Trophoblast cell (in vitro differentiated cells and primary cell): Measurements from ENCODE around the gene KISS1.

Experiments used
- DNase-seq, 2 donors: peaks; one replicate each; pipeline ENCODE4 v3.0.0-alpha.2; 2016
- H2AFZ ChIP-seq: 2 replicates; pipeline ENCODE4 v1.6.1; 2013; ENCODE audit warnings: low read length, moderate library complexity, mild to moderate bottlenecking; ENCODE audit not compliant: insufficient read depth, poor library complexity
- H2AK5ac ChIP-seq: 2 replicates; pipeline ENCODE4 v1.6.1; 2013; ENCODE audit warnings: mild to moderate bottlenecking, low read length
- H2BK120ac ChIP-seq: 2 replicates; pipeline ENCODE4 v1.6.1; 2013; ENCODE audit warnings: low read length, mild to moderate bottlenecking, moderate library complexity; ENCODE audit not compliant: insufficient read depth, poor library complexity
- H2BK12ac ChIP-seq: 2 replicates; pipeline ENCODE4 v1.6.1; 2013; ENCODE audit warnings: mild to moderate bottlenecking, low read length, moderate library complexity
- H2BK5ac ChIP-seq: 2 replicates; pipeline ENCODE4 v1.6.1; 2013; ENCODE audit warnings: low read length, low read depth, moderate library complexity, mild to moderate bottlenecking; ENCODE audit not compliant: poor library complexity
- H3K14ac ChIP-seq: 2 replicates; pipeline ENCODE4 v1.6.1; 2013; ENCODE audit warnings: mild to moderate bottlenecking, low read length
- H3K18ac ChIP-seq: 2 replicates; pipeline ENCODE4 v1.6.1; 2013; ENCODE audit warnings: mild to moderate bottlenecking, low read length
- H3K23ac ChIP-seq: 2 replicates; pipeline ENCODE4 v1.6.1; 2013; ENCODE audit warnings: low read length
- H3K27ac ChIP-seq: 2 replicates; pipeline ENCODE4 v1.5.1; 2013; ENCODE audit warnings: low read depth, mild to moderate bottlenecking, inconsistent platforms, low read length, moderate library complexity
- H3K27me3 ChIP-seq: 2 replicates; pipeline ENCODE4 v1.6.1; 2013; ENCODE audit warnings: inconsistent platforms, mild to moderate bottlenecking, low read length, moderate library complexity; ENCODE audit not compliant: insufficient read depth
- H3K36me3 ChIP-seq, 2 experiments: 1 replicate in 1 of 2; 2 replicates in 1 of 2; pipeline ENCODE4 v1.6.1; 2013; ENCODE audit warnings: low read length in 2 of 2, mild to moderate bottlenecking in 2 of 2, moderate library complexity in 1 of 2; ENCODE audit not compliant: insufficient read depth in 2 of 2, control insufficient read depth in 1 of 2
- H3K4ac ChIP-seq: 2 replicates; pipeline ENCODE4 v1.6.1; 2013; ENCODE audit warnings: low read depth, mild to moderate bottlenecking, low read length, moderate library complexity
- H3K4me1 ChIP-seq, 2 experiments: 1 replicate in 1 of 2; 2 replicates in 1 of 2; pipeline ENCODE4 v1.6.1; 2013; ENCODE audit warnings: low read length in 2 of 2, mild to moderate bottlenecking in 2 of 2, moderate library complexity in 1 of 2; ENCODE audit not compliant: insufficient read depth in 2 of 2, control insufficient read depth in 1 of 2
- H3K4me2 ChIP-seq: 2 replicates; pipeline ENCODE4 v1.6.1; 2013; ENCODE audit warnings: inconsistent platforms, mild to moderate bottlenecking, low read length, moderate library complexity
- H3K4me3 ChIP-seq: 2 replicates; pipeline ENCODE4 v1.5.1; 2013; ENCODE audit warnings: mild to moderate bottlenecking, low read depth, low read length, inconsistent platforms
- H3K79me1 ChIP-seq: one replicate; pipeline ENCODE4 v1.6.1; 2013; ENCODE audit warnings: low read length
- H3K79me2 ChIP-seq: 2 replicates; pipeline ENCODE4 v1.6.1; 2013; ENCODE audit warnings: low read length, mild to moderate bottlenecking; ENCODE audit not compliant: control insufficient read depth, insufficient read depth, poor library complexity
- H3K9ac ChIP-seq: 2 replicates; pipeline ENCODE4 v1.6.1; 2013; ENCODE audit warnings: mild to moderate bottlenecking, low read length
- H3K9me3 ChIP-seq: 2 replicates; pipeline ENCODE4 v1.6.1; 2013; ENCODE audit warnings: low read depth, mild to moderate bottlenecking, control low read depth, inconsistent platforms, low read length; ENCODE audit not compliant: insufficient read depth
- H4K12ac ChIP-seq: 2 replicates; pipeline ENCODE4 v1.6.1; 2013; ENCODE audit warnings: low read depth, mild to moderate bottlenecking, low read length, moderate library complexity
- H4K8ac ChIP-seq: 2 replicates; pipeline ENCODE4 v1.6.1; 2013; ENCODE audit warnings: low read depth, mild to moderate bottlenecking, low read length, moderate library complexity
- H4K91ac ChIP-seq: one replicate; pipeline ENCODE4 v1.6.1; 2013; ENCODE audit warnings: low read depth, mild to moderate bottlenecking, low read length, moderate library complexity
- WGBS: extraction: QIAGEN DNeasy Blood & Tissue Kit; methylation state at CpG from one replicate; pipeline ENCODE4 v1.1.7; 2013; ENCODE audit warnings: missing lambda C conversion rate; ENCODE audit not compliant: insufficient read length, insufficient coverage; ENCODE audit errors: extremely low coverage; 5-methylcytosine and 5-hydroxymethylcytosine counted together

The KISS1 gene

DNA sequence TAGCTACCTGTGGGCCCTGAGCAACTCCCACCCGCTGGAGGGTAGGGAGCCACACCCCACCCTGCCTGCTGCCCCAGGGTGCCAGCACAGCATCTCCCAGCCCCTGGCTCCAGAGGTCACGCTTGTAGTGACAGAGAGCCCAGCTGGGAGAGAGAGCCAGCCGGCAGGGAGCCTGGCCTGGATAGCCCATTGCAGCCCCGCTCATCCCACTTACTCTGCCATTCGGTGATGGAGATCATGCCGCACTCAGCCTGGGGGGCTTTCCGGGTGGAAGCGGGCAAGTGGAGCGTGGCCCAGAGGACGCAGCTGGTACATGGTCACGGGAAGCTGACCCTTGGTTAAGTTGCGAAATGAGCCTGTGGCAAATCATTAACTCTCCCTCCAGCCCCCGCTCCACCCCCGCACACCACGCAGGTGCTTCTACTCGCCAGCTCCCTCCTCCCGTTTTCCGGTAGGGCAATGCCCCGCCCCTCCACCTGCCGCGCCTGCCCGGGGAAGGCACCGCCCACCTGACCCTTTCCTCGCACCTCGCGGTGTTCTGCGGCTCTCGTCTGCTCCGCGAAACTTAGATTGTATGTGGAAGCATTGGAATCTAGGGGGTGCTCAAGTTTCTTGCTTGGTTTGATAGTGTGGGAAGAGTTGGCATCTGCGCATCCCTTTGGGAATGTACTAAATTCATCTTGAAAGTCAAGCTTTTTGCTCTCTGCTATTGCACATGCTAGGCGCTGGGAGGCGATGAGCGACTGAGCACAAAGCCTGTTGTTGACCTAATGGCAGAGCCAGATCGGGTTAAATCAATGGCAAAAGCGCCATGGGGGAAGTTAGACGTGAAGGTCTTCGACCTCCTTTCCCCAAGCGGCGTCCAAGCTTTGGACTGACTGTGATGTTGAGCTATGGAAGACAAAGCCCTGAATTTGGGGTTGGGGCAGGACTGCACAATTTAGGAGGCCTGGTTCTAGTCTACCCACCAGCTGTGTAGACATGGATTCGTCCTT is 17.7 kb upstream of the KISS1 start, which contains the start of gene GOLT1A:
Gene GOLT1A, minus strand, starts transcription at position 321 of the 995 bp plus-strand sequence. Its CDS starts 82 bp downstream, at position 239.
- Histone ChIP-seq H2BK12ac (no peak within 1 kb of the TSS), H2AFZ (peak within 1 kb of the TSS; percentile 32), H3K27ac (no peak within 1 kb of the TSS), H2AK5ac (no peak within 1 kb of the TSS), H3K36me3 (no peaks in the 10 kb centered on the region), H3K9me3 (no peaks in the 10 kb centered on the region), H3K4me3 (no peak within 1 kb of the TSS), H2BK5ac (no peak within 1 kb of the TSS), H2BK120ac (no peak within 1 kb of the TSS), H3K18ac (no peak within 1 kb of the TSS), H3K4me2 (peak within 1 kb of the TSS; percentile 51), H3K79me1 (no peaks in the 10 kb centered on the region), H4K91ac (no peak within 1 kb of the TSS), H3K4me1 (peaks cover 0 to 9% of the 10 kb centered on the region in 2 experiments), H3K4ac (no peak within 1 kb of the TSS), H3K23ac (no peak within 1 kb of the TSS), H3K79me2 (peaks cover 2% of the 10 kb centered on the region), H3K9ac (no peak within 1 kb of the TSS), H3K14ac (no peak within 1 kb of the TSS), H4K12ac (no peak within 1 kb of the TSS), H3K27me3 (no peaks in the 10 kb centered on the region), H4K8ac (no peak within 1 kb of the TSS)
- peak; percentile 71 to 81 for DNase-seq
- WGBS: no CpG with 5 or more reads among the region's 41 CpGs

DNA sequence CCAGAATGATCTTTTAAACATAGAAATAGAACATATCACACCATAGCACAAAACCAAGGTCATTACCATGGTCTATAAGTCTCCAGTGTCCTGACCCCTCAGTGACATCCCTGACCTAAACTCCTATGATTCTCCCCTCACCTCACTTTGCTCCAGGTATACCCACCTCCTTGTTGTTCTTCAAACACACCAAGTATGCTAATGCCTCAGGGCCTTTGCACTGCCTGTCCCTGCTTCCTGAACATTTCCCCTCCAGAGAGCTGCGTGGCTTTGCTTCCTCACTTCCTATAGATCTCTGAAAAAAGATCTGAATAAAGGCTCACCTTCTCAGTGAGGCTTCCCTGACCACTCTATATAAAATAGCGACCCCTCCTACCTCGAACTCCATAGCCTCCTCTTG is 16.4 kb upstream of the KISS1 start:
- H2AFZ ChIP-seq: no peak overlapping the region
- no peak overlapping the region for H3K14ac ChIP-seq
- no peak overlapping the region for H2BK120ac ChIP-seq
- no peak overlapping the region for H3K27ac ChIP-seq
- no peak overlapping the region for H3K9ac ChIP-seq
- no peak overlapping the region for H3K4ac ChIP-seq
- peaks cover 0 to 9% of the 10 kb centered on the region in 2 experiments for H3K4me1 ChIP-seq
- no peak overlapping the region for H3K23ac ChIP-seq
- H3K4me2 ChIP-seq: no peak overlapping the region
- H2BK12ac ChIP-seq: no peak overlapping the region
- H3K79me2 ChIP-seq: peaks cover 2% of the 10 kb centered on the region
- no peak overlapping the region for H3K4me3 ChIP-seq
- H2AK5ac ChIP-seq: no peak overlapping the region
- H3K27me3 ChIP-seq: no peaks in the 10 kb centered on the region
- no peak overlapping the region for H4K91ac ChIP-seq
- no peak overlapping the region for H3K18ac ChIP-seq
- H2BK5ac ChIP-seq: no peak overlapping the region
- DNase-seq: no peak
- no peak overlapping the region for H4K8ac ChIP-seq
- no CpG with 5 or more reads among the region's 3 CpGs for WGBS
- no peaks in the 10 kb centered on the region for H3K79me1 ChIP-seq
- H4K12ac ChIP-seq: no peak overlapping the region
- no peaks in the 10 kb centered on the region for H3K36me3 ChIP-seq
- H3K9me3 ChIP-seq: no peaks in the 10 kb centered on the region

DNA sequence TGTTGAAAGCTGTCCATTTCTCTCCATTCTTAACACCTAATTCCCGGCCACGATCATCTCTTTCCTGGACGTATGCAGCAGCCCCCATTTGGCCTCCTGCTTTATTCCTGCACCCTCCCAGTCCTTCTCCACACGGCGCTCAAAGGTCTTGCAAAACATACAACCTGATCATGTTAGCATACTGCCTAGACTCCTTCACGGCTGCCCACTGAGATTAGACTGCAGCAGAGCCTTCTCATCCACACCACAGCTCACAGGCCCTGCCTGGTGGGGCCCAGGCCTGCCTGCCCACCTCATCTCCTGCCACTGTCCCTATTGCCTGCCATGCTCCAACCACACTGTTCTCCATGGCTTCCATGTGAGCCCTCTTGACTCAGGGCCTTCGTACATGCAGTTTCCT is 14.8 kb upstream of the KISS1 start:
- Histone ChIP-seq H2BK12ac (no peak overlapping the region), H3K4me3 (no peak overlapping the region), H3K27me3 (no peaks in the 10 kb centered on the region), H3K27ac (no peak overlapping the region), H3K9ac (no peak overlapping the region), H2AFZ (no peak overlapping the region), H2BK5ac (no peak overlapping the region), H3K14ac (no peak overlapping the region), H4K8ac (no peak overlapping the region), H3K79me1 (no peaks in the 10 kb centered on the region), H4K12ac (no peak overlapping the region), H3K4ac (no peak overlapping the region), H3K4me2 (no peak overlapping the region), H2BK120ac (no peak overlapping the region), H3K23ac (no peak overlapping the region), H2AK5ac (no peak overlapping the region), H3K9me3 (no peaks in the 10 kb centered on the region), H3K79me2 (peaks cover 2% of the 10 kb centered on the region), H3K36me3 (no peaks in the 10 kb centered on the region), H4K91ac (no peak overlapping the region), H3K4me1 (peaks cover 0 to 9% of the 10 kb centered on the region in 2 experiments), H3K18ac (no peak overlapping the region)
- WGBS: no CpG with 5 or more reads among the region's 7 CpGs
- no peak for DNase-seq

DNA sequence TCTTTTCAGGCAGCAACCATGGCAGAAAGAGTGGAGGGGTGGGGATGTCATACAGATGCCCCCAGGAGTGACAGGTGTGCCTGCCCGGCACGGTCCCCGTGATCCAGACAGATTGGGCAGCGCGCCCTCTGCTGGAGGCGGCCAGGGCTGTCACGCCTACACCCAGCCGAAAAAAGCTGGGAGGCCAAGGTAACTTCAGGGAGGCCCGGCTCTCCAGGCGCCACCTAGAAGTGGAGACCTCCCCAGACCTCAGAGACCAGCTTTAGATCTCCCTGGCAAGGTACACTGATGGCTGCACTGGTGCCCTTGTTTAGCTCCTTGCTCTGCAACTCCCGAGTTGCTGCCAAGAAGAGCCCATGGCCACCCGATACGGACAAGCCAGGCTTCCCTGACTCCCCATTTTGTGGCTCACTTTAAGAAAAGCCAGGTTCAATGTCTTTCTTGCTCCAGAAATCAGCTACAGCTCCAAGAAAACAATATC is 10.9 kb upstream of the KISS1 start:
- Histone ChIP-seq H3K27ac (no peak overlapping the region), H3K18ac (no peak overlapping the region), H3K23ac (no peak overlapping the region), H2AK5ac (no peak overlapping the region), H4K91ac (no peak overlapping the region), H3K9ac (no peak overlapping the region), H2BK12ac (no peak overlapping the region), H3K9me3 (no peaks in the 10 kb centered on the region), H3K4me3 (no peak overlapping the region), H3K4me1 (peaks cover 0 to 3% of the 10 kb centered on the region in 2 experiments), H3K27me3 (no peaks in the 10 kb centered on the region), H3K79me2 (peaks cover 2% of the 10 kb centered on the region), H2BK120ac (no peak overlapping the region), H3K4ac (no peak overlapping the region), H2AFZ (no peak overlapping the region), H3K14ac (no peak overlapping the region), H3K36me3 (no peaks in the 10 kb centered on the region), H3K79me1 (no peaks in the 10 kb centered on the region), H4K12ac (no peak overlapping the region), H3K4me2 (no peak overlapping the region), H4K8ac (no peak overlapping the region), H2BK5ac (no peak overlapping the region)
- peak; percentile 50 to 81 for DNase-seq
- no CpG with 5 or more reads among the region's 13 CpGs for WGBS
